NCI-H748 treated with DMSO at 0.1 percent for 48 hours (cell line): Measurements from ENCODE around the gene NAT8.
A peak's percentile ranks its signal among the peaks of the same experiment; 100 is the strongest.
"Not testable (repeated sequence)": the region's sequence is repeated elsewhere in the genome, so short reads cannot be mapped to it uniquely, and the experiment has no call there.

Source experiments
- DNase-seq: peaks from one replicate; lab custom pipeline; 2025; lab: John Stamatoyannopoulos, UW

Gene NAT8, protein sequence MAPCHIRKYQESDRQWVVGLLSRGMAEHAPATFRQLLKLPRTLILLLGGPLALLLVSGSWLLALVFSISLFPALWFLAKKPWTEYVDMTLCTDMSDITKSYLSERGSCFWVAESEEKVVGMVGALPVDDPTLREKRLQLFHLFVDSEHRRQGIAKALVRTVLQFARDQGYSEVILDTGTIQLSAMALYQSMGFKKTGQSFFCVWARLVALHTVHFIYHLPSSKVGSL

DNA sequence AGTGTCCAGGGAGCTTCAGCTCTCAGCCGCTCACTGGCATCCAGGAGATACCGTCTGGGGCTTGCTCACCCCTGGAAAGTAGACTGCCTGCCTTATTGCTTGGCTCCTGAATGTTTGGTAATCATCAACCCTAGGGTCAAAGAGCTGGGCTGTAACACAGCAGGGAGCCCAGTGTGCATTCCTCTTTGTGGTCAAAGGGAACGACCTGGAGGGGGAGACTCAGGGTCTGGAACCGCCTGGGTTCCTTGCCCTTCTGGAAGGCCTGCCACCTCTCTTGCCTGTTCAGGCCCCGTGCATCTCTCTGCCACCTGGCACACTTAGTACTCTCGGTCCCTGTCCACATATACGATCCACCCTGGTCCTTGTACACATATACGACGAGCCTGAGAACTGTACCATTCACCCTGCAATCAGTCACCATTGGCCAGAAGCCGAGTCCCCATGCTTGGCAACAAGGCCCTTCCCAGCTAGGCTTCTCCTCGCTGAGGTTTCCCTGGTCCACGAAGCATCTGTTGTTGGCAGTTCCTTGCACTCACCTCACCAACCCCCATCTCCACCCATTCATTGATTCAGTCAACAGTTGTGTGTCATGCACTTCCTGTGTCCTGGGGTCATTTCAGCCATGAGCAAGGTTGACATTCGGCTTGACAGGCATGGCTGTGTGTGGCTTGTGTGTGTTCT lies at the start of gene NAT8:
NAT8 (minus strand) TSS at position 85 of the 681 bp plus-strand sequence. CDS start 794 bp downstream, outside the sequence.
- no peak for DNase-seq

DNA sequence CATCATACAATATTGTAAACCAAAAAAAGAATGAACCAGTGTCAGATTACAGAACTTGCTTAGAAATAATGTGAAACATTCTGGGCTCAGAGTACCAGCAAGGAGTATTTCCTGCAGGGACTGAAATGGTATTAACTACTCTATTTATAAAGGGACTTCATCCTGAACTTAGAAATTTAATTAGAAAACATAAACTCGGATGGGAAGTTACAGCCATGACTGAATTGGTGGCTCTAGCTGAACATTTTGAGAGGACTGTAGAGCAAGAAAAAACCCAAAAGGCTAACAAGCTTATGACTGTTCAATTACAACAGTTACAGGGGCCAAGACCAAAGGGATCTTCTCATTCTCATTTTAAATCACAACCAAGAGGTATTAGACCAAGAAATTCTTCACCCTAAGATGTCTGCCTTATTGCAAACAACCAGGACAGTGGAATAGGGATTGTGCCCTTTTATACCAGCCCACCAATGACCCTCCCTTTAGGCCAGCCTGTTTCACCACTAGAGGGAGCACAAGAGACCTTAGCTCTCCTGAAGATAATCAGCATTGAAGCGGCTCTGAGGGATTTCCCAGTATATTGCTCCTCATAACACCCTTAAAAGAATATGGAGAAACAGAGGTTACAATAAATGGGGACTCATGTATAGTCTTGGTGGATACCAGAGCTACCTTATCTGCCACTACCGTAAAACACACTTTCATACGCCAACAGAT lies 48.3 kb upstream of the NAT8 start:
- peak; percentile 4 for DNase-seq

DNA sequence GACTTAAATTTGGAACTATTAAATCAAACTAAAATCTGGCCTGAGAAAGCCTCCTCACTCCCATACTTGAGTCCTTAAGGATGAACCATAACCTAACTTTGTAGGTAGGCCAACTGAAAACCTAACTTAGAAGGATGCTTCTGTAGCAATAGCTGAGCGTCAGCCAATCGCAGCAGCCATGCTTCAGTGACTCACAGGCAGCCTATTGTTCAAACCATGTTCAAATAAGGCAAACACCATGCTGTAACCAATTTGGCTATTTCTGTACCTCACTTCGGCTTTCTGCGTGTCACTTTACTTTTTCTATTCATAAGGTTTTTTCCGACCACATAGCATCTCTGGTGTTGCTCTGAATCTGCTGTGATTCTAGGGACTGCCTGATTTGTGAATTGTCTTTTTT lies 46.3 kb upstream of the NAT8 start:
- DNase-seq, result not testable (repeated sequence)

DNA sequence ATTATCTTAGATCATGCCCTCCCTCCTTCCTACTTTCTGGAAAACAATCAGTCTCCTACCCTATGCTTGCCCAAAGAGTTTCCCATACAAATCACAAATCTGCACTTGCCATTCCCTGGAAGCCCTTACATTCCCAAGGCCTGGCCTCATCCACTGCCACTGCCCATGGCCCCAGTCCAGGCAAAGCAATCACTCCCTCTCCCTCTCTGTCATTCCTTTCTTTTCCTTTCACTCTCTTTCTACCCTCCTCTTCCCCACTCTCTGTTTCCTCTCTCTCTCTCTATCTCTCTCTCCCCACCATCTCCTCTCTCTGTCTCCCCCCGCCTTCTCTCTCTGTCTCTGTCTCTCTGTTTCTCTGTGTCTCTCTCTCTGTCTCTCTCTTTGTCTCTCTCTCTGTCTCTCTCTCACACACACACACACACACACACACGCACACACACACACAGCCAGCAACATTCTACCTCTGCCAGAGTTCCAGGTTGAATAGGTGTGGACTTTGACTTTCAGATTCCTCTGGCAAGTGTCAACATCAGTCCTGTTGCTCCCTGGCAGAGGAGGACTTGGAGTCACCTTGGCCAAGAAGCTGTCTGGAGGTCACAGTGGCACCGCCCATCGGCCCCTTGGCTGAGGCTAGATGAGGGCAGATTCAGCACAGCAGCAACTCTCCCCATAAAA lies 43.7 kb upstream of the NAT8 start:
- no peak for DNase-seq

DNA sequence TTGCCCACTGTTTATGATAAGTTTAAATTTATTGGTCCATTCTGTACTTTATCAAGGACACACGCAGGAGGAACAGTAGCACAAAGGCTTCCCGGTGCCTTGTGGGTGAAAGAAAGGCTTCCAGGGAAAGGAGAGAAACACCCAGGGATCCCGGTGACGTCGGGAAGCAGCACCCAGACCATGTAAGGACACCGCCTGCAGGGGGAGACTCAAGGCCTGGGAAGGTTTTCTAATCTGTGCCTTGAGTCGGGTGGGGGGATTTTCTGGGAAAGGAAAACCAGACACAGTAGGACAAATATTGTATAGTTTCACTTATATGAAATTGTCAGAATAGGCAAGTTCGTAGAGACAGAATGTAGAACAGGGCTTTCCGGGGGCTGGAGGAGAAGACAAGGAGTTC lies 42.7 kb upstream of the NAT8 start:
- DNase-seq, result not testable (repeated sequence)

DNA sequence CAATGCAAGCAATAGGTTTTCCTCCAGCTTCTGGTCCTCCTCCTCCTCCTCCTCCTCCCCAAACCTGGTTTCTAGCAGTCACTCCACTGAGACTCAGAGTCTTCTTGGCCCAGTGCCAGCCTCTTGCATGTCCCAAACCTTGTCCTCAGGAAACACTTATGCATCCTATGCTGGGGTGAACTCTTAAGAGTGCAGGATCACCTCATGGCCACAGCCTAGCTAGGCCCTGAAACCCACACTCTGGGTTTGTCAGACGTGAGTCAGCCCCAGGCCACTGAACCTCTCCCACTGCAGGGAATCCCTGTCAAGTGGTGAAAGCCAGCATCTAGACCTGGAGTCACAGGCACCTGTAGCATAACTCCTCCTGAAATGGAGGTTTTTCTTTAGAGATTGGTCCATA lies 42.1 kb upstream of the NAT8 start:
- DNase-seq, result not testable (repeated sequence)

DNA sequence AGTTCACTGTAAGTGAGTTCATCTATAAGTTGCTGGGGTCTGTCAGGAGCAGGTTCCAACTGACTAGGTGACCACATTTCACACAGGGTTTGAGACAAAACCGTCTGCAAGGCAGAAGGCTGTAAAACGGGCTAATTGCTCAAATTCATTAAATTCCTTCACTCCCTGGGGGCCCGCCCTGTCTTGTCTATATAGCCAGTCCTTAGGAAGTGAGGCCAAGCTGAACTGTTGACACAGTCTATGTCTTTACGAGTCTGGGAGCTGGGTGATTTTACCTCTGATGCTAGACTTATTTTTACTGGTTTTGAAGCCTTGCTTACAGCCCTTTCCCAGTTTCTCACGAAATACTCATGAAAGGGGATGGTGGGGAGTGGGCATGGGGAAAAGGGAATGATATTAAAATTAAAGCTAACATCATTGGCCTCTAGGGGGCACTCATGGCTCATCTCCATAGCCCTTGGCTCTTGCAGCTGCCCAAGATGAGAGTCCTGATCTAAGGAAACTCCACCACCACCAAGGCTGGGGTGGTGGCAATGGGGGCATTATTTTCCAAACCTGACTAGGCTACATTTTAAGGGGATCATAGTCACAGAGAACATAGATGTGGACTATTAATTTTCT lies 37.8 kb upstream of the NAT8 start:
- DNase-seq, result not testable (repeated sequence)

DNA sequence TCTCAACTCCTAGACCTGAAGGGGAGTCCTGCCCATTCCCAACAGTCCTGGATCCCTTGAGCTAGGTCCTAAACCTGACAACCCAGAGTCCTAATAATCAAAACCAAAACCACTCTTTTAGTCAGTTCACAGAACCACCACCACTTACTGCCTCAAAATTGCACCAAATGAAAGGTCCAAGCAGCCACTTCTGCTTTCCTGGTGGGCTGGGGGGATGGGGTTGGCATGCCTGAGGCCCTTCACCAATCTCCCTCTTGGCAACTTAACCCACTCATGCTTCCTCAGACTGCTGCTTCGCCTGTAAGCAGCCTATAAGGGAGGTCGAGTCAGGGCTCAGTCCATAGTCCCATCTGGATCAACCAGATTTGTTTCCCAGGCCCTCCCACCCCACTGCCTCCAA lies 37.0 kb upstream of the NAT8 start:
- DNase-seq, result not testable (repeated sequence)

DNA sequence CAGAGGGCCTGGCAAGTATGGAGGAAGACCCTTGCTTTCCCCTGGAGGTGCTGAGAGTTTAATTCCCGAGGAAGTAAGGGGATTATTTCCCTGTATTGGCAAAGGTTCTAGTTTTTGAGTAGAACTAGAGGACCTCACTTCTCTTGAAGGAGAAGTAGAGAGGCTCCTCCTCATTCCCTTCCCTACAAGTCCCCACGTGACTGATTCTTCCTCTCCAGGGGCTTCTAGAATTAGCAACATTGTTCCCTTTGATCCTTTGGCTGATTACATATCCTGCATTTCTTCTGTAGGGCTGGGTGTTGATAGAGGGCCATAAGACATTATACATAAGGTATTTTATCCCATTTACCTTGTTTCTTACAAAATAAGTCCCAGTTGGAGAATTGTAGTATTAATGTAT lies 35.8 kb upstream of the NAT8 start:
- not testable (repeated sequence) for DNase-seq

DNA sequence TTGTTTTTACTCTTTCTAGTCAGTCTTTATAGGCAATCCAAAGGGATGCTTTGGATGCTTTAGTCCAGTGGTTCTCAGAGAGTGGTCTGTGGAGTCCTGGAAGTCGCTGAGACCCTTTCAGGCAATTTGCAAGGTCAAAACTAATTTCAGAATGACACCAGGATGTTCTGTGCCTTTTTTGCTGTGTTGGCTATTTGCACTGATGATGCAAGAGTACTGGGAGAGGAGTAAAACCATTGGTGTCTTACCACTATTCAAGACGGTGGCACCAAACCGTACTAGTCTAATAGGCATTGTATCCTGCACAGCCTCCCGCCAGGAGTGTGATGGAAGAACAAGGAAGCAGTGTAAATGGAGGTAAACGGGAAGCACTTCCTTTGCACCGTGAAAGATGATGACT lies 34.0 kb upstream of the NAT8 start:
- not testable (repeated sequence) for DNase-seq

DNA sequence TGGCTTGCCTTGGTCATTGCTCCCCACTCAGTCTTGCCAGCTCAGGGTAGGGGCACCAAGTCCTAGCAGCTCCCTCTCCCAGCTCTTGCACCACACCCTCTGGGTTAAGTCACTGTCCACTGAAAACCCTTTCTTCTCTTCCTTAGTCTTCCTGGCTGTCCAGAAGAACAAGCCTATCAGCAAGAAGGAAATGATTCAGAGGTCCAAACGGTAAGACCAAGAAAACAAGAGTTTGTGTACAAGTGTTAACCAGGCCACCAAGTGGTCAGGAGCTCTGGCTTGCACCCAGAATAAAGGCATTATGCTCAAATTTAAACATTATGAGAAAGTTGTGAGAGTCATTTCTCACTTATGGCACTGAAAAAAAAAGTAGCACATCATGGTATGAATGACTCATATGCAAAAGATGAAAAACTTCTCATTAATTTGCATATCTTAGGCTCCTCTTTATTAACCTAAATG lies 32.5 kb upstream of the NAT8 start:
- not testable (repeated sequence) for DNase-seq

DNA sequence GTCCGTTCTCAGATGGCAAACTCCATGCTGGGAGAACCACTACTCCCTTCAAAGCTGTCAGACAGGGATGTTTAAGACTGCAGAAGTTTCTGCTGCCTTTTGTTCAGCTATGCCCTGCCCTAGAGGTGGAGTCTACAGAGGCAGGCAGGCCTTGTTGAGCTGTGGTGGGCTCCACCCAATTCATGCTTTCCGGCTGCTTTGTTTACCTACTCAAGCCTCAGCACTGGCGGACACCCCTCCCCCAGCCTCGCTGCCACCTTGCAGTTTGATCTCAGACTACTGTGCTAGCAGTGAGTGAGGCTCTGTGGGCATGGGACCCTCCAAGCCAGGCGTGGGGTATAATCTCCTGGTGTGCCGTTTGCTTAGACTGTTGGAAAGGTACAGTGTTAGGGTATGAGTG lies 27.8 kb upstream of the NAT8 start:
- DNase-seq, result not testable (repeated sequence)

DNA sequence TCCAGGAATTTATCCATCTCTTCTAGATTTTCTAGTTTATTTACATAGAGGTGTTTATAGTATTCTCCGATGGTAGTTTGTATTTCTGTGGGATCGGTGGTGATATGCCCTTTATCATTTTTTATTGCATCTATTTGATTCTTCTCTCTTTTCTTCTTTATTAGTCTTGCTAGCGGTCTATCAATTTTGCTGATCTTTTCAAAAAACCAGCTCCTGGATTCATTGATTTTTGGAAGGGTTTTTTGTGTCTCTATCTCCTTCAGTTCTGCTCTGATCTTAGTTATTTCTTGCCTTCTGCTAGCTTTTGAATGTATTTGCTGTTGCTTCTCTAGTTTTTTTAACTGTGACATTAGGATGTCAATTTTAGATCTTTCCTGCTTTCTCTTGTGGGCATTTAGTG lies 25.0 kb upstream of the NAT8 start:
- DNase-seq, result not testable (repeated sequence)

DNA sequence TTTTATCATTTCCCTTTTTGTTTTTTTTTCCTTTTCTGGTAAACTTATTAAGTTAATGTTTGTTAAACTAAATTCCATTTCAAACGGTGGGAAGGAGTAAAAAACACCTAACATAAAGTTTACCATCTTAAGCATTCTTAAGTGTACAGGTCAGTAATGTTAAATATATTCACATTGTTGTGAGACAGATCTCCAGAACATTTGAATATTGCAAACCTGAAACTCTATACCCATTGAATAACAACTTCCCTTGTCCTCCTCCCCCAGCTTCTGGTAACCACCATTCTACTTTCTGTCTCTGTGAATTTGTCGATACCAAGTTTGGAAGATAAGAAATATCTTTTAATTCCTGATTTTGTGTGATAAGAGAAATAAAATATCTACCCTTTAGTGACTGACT lies 12.0 kb upstream of the NAT8 start:
- DNase-seq, result no peak

DNA sequence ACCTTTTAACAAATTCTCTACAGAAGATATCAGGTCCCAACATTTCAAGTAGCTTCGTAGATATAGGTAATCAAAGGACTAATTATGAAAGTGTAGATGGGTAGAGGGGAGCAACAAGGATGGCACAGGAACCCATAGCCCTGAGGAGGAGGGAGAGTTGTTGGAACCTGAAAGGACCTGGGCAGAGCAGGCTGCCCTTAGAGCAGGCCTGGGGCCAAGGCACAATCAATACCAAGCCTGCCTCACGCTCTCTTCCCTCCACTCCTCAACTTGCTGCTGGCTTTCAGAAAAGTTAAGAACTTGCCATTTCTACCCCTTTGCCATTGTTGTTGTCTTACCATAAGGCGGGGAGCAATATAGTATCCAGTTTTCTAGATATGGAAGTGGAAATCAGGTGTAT lies 10.1 kb upstream of the NAT8 start:
- no peak for DNase-seq

DNA sequence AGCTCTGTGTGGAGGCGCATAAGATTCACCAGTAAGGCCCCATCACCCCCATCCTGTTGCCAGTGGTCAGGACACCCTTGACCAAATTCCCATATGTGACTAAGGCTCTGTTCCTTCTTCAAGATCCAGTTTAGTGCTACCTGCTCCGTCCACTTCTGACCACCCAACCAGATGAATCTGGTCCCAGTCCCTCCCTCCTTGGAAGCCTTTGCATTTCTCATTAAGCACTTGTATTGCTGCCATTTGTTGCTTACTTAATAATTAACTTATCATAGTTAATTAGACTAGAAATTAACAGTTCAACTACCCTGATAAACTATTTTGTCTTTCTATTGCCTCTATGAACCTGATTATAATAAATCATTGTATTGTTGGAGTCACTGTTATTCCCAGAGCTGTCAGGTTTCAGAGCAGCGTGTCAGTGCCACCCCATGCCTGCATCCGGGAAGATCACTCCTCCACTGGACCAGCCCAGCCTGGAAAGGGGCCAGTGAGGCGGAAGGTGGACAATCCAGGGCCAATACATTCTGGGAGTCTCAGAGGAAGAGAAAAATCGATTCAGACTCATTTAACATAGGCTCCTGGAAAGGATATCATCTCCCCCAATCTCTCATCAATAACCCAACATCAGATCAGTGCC lies 9.5 kb upstream of the NAT8 start:
- no peak for DNase-seq

DNA sequence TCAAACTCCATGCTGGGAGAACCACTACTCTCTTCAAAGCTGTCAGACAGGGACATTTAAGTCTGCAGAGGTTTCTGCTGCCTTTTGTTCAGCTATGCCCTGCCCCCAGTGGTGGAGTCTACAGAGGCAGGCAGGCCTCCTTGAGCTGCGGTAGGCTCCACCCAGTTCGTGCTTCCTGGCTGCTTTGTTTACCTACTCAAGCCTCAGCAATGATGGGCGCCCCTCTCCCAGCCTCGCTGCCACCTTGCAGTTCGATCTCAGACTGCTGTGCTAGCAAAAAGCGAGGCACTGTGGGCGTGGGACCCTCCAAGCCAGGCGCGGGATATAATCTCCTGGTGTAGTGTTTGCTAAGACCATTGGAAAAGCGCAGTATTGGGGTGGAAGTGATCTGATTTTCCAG lies 5.5 kb upstream of the NAT8 start:
- DNase-seq, result not testable (repeated sequence)

DNA sequence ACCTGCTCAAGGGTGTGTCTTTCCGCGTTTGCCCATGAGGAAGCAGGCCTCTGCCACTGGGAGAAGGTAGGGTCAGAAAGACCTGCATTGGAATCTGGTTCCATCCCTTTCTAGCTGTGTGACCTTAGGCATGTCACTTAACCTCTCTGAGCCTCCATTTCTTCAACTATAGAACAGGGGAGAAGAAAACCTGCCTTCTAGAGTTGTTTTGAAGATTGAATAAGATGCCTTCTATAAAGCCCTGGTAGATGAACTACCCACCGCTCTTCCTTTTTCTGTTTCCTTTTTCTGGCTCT lies 507 bp downstream of the NAT8 start:
- no peak for DNase-seq

DNA sequence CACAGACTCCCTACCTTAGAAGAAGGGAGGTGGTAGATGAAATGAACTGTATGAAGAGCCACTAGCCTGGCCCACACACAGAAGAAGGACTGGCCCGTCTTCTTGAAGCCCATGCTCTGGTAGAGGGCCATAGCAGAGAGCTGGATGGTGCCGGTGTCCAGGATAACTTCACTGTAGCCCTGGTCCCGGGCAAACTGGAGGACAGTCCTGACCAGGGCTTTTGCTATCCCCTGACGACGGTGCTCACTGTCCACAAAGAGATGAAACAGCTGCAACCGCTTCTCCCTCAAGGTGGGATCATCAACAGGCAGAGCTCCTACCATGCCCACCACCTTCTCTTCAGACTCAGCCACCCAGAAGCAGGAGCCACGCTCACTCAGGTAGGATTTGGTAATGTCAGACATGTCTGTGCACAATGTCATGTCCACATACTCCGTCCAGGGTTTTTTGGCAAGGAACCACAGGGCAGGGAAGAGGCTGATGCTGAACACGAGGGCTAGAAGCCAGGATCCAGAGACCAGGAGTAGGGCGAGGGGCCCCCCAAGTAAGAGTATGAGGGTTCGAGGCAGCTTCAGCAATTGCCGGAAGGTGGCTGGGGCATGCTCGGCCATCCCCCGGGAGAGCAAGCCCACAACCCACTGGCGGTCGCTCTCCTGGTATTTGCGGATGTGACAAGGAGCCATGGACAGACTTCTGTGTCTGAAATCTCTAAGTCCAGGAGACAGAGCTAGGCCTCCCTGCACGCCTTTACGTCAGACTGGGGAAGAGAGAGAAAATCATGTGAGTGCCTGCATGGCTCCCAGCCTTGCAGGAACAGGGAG lies 1.1 kb downstream of the NAT8 start:
- no peak for DNase-seq

DNA sequence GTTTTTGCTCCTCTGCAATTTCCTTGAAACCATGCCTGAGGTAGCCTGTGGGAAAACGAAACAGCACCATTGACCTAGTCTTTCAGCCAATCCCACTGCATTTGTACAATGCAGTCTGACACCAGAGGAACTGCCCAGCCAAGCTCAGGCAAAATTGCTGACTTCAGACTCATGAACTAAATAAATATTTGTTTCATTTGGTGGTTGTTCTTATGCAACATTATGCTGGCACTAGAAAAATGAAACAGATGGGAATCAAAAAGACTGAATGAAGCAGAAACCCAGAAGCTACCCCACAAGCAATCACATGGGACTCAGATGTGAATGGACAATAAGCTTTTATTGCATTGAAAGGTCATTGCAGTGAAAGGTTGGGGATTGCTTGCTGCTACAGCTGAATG lies 1.7 kb downstream of the NAT8 start:
- DNase-seq, result no peak

DNA sequence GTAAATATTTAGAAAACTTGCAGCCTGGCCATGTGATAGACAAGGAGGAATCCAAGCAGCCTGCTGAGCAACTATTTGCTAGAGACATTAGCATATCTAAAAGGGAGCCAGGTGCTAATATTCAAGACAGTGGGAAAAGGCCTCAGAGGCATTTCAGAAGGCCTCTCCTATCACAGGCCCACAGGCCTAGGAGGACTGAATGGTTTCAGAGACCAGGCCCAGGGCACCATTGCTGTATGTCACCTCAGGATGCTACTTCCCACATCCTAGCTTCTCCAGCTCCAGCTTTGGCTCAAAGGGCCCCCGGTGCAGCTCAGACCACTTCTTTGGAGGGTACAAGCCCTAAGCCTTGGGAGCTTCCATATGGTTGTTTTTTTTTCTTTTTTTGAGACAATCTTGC lies 3.8 kb downstream of the NAT8 start:
- DNase-seq, result no peak
